HEK293 (cell line): ENCODE measurements around the gene SMIM27.

Experiments used
- ZNF140 ChIP-seq: fragments of 450-650 bp; formaldehyde crosslinking; IDR thresholded peaks from 2 replicates; pipeline ENCODE4 v1.5.1; 2016; ENCODE audit warnings: missing biosample characterization, missing genetic modification characterization
- ZNF335 ChIP-seq: fragments of 450-650 bp; formaldehyde crosslinking; conservative IDR thresholded peaks from 2 replicates; pipeline ENCODE4 v1.5.1; 2016; ENCODE audit warnings: missing biosample characterization, missing genetic modification characterization

DNA sequence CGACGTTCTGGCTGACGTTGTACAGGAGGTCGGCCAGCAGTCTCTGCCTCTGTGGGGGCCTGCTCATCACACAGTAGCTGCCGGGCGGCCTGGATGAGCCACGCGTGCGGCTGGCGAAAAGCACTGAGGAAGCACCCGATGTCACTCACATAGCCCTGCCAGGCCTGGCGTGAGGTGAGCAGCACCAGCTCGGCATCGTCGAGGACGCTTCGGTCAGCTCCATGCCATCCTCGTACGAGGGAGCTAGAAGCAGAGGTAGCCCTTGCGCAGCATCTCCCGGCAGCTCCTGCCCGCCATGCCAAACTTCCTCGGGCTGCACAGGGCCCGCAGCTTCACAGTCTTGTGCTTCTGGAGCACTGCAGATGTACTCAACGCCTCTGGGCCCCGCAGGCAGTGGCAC lies 14.6 kb downstream of the SMIM27 start:
- TF ChIP-seq ZNF140: no peak
- TF ChIP-seq ZNF335 (tag by site-specific recombination): no peak
